Thyroid gland (tissue), 4 donors: ENCODE results near the gene SCAP. TPM values are rescaled to one million over a fixed set of nuclear protein-coding genes. Genes with fewer than 3 reads are reported as not detected.

ENCODE experiments used
- DNase-seq, 2 donors: peaks; one replicate each; pipeline ENCODE4 v3.0.0-alpha.2; 2019
- H3K27ac ChIP-seq, 3 donors: fragments of 200-600 bp; sonication (generic); 1 replicate in 2 of 3; 2 replicates in 1 of 3; pipeline ENCODE4 v1.5.1; 2016 to 2019; ENCODE audit warnings: mild to moderate bottlenecking in 1 of 3, moderate library complexity in 1 of 3
- H3K27me3 ChIP-seq: fragments of 200-600 bp; sonication (generic); one replicate; pipeline ENCODE4 v1.5.1; 2019
- H3K36me3 ChIP-seq, 2 donors: fragments of 200-600 bp; sonication (generic); one replicate each; pipeline ENCODE4 v1.5.1; 2016 to 2019
- H3K4me1 ChIP-seq, 2 donors: fragments of 200-600 bp; sonication (generic); one replicate each; pipeline ENCODE4 v1.5.1; 2017 to 2019
- H3K4me3 ChIP-seq, 3 donors: fragments of 200-600 bp; sonication (generic); replicated peaks in 1 of 3; 1 replicate in 2 of 3; 2 replicates in 1 of 3; pipeline ENCODE4 v1.5.1; 2016; ENCODE audit warnings: mild to moderate bottlenecking in 1 of 3
- H3K9me3 ChIP-seq: fragments of 200-600 bp; sonication (generic); one replicate; pipeline ENCODE4 v1.5.1; 2017
- POLR2A ChIP-seq, 2 donors: fragments of 450-650 bp; IDR thresholded peaks; one replicate each; pipeline ENCODE4 v1.6.1; 2017; ENCODE audit warnings: antibody characterized with exemption in 2 of 2, mild to moderate bottlenecking in 2 of 2, moderate library complexity in 1 of 2
- WGBS, 2 donors: methylation state at CpG; one replicate each; pipeline ENCODE4 v1.1.5; 2017; 5-methylcytosine and 5-hydroxymethylcytosine counted together
- intact Hi-C: fragments of 100-400 bp; cut with DNase I; formaldehyde crosslinking; loops from one replicate; pipeline ENCODE4 v1.15.1; 2023
- total RNA-seq, 4 donors: library from RNA; depleted of rRNA; stranded (reverse); fragments of >200 nt; gene quantifications; one replicate each; pipeline ENCODE4 v1.2.3, GENCODE V29; 2016
- TF ChIP-seq, protein P1 (sequence below), 6 experiments: fragments of 200-600 bp in 3 of 6; fragments of 450-650 bp in 3 of 6; sonication (generic) in 3 of 6; IDR thresholded peaks; one replicate each; pipeline ENCODE4 v1.5.1; 2016 to 2019; ENCODE audit warnings: antibody characterized with exemption in 6 of 6, mild to moderate bottlenecking in 2 of 6, inconsistent platforms in 1 of 6, moderate library complexity in 1 of 6

The SCAP gene
- total RNA-seq, 4 donors from 2014 or later, result 56.8 to 102 (median 88.8) TPM

DNA sequence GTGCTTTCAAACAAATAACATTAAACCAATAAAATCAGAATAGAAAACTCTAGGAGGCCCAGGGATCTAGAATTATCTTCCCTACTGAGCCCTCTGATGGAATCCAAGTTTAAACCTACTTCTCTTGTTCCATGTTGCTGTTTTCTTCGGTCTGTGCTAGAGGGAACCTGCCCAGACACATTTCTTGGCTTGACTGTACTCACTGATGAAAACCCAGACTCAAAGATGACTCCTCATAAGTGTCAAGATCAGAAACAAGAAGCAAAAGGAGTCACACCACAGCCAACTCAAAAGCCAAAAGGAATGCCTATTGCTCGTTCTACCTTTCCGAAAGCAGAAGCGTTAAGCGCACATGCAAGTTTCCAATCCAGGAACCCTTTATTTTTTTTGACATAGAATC is 31.6 kb downstream of the SCAP start:
- Histone ChIP-seq H3K4me1 (peaks cover 10 to 16% of the 10 kb centered on the region in 2 donors), H3K36me3 (peaks cover 4 to 12% of the 10 kb centered on the region in 2 donors), H3K27me3 (no peaks in the 10 kb centered on the region), H3K9me3 (no peaks in the 10 kb centered on the region), H3K4me3 (no peak overlapping the region), H3K27ac (peak overlapping the region in 1 of 3 donors; percentile 78)
- 88 to 91% methylated on average over 5 of the region's 5 CpGs for WGBS, 2 donors
- intact Hi-C loops, result no loop called here
- TF ChIP-seq, protein P1, sequence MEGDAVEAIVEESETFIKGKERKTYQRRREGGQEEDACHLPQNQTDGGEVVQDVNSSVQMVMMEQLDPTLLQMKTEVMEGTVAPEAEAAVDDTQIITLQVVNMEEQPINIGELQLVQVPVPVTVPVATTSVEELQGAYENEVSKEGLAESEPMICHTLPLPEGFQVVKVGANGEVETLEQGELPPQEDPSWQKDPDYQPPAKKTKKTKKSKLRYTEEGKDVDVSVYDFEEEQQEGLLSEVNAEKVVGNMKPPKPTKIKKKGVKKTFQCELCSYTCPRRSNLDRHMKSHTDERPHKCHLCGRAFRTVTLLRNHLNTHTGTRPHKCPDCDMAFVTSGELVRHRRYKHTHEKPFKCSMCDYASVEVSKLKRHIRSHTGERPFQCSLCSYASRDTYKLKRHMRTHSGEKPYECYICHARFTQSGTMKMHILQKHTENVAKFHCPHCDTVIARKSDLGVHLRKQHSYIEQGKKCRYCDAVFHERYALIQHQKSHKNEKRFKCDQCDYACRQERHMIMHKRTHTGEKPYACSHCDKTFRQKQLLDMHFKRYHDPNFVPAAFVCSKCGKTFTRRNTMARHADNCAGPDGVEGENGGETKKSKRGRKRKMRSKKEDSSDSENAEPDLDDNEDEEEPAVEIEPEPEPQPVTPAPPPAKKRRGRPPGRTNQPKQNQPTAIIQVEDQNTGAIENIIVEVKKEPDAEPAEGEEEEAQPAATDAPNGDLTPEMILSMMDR (IDR thresholded peaks at IDR 0.05), result no peak
- no peak for TF ChIP-seq POLR2A (IDR thresholded peaks at IDR 0.05)
- no peak for DNase-seq

DNA sequence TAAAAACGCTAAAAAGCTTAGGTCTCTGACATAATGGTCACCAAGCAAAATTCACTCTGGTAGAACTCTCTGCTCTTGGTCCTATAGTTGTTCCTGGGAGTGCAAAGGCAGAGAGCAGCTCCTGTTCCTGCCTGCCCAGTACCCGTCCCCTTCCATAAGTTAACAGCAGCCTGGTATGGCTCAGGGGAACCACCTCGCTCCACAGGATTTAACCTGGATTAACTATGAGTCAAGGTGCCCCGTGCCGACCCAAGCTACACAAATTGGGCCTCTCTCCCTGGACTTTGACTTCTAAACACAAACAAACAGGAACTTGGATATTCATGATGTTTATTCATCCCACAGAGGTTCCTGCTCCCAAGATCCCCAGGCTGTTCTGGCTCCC is 32.1 kb downstream of the SCAP start:
- H3K4me3 ChIP-seq, result no peak overlapping the region
- DNase-seq, result no peak
- H3K4me1 ChIP-seq, result peaks cover 10 to 16% of the 10 kb centered on the region in 2 donors
- intact Hi-C loops, result no loop called here
- H3K27ac ChIP-seq, result peak overlapping the region; percentile 62 to 78 (median 64)
- no peaks in the 10 kb centered on the region for H3K9me3 ChIP-seq
- TF ChIP-seq POLR2A (IDR thresholded peaks at IDR 0.05), result no peak
- TF ChIP-seq, protein P1 (IDR thresholded peaks at IDR 0.05), result no peak
- H3K27me3 ChIP-seq, result no peaks in the 10 kb centered on the region
- 68 to 80% methylated on average over 5 of the region's 5 CpGs for WGBS, 2 donors
- H3K36me3 ChIP-seq, result peaks cover 9 to 13% of the 10 kb centered on the region in 2 donors

DNA sequence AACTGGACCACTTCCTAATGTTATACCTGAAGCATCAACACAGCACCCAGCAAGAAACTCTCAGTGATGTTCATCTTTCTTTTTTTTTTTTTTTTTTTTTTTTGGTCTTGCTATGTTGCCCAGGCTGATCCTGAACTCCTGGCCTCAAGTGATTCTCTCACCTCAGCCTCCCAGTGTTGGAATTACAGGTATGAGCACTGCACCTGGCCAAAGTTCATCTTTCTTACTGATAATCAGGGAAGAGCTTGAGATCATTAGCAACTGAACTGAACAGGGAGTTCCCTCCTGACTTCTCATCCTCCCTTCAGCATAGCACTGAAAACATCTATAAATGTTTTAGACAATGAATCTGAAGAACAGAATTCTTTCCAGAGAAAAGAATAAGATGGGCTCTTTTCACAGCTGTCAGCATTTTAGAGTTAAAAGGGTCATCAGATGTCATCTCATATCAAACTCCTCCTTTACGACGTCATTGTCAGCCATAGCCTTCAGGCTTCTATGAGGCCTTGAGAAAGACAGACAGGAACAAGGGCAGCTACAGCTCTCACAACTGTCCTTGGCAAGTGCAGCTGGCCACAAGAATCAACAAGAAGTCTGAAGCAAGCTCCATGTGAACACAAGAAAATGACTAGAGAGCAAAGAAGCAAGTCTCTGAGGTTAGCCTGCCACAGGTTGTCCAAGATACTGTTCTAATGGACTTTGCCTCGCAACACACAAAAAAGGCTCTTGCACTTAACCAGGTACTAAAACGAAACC is 33.8 kb downstream of the SCAP start:
- TF ChIP-seq, protein P1 (IDR thresholded peaks at IDR 0.05), result no peak
- no peak for TF ChIP-seq POLR2A (IDR thresholded peaks at IDR 0.05)
- no peaks in the 10 kb centered on the region for H3K9me3 ChIP-seq
- 93 to 97% methylated on average over 4 of the region's 4 CpGs for WGBS, 2 donors
- peak overlapping the region in 1 of 3 donors; percentile 55 for H3K27ac ChIP-seq
- peaks cover 11 to 14% of the 10 kb centered on the region in 2 donors for H3K36me3 ChIP-seq
- H3K27me3 ChIP-seq, result no peaks in the 10 kb centered on the region
- H3K4me1 ChIP-seq, result peaks cover 10 to 16% of the 10 kb centered on the region in 2 donors
- no peak overlapping the region for H3K4me3 ChIP-seq
- intact Hi-C loops, result no loop called here
- DNase-seq, result no peak

DNA sequence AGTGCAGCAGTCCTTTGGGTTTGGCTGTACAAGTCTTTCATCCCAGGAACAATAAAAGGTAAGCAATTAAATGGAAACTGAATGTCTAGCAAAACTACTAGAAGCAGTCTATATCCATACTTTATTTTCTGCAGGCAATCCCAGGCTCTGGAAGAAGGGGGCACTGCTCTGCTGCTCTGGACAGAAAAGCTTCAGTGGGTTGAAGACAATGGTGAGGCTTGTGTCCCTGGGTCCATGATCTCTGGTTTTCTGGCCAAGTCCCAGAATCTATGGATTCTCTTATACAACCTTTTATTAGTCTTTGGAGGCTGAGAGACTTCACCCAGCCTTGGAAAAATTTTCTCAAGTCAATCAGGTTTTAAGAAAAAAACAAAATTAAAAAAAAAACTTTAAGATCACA is 35.6 kb downstream of the SCAP start:
- Histone ChIP-seq H3K4me3 (no peak overlapping the region), H3K27me3 (no peaks in the 10 kb centered on the region), H3K4me1 (peaks cover 10 to 16% of the 10 kb centered on the region in 2 donors), H3K27ac (no peak overlapping the region), H3K9me3 (no peaks in the 10 kb centered on the region), H3K36me3 (peaks cover 11 to 14% of the 10 kb centered on the region in 2 donors)
- intact Hi-C loops, result no loop called here
- TF ChIP-seq, protein P1 (IDR thresholded peaks at IDR 0.05), result no peak
- TF ChIP-seq POLR2A (IDR thresholded peaks at IDR 0.05), result no peak
- DNase-seq, result no peak

DNA sequence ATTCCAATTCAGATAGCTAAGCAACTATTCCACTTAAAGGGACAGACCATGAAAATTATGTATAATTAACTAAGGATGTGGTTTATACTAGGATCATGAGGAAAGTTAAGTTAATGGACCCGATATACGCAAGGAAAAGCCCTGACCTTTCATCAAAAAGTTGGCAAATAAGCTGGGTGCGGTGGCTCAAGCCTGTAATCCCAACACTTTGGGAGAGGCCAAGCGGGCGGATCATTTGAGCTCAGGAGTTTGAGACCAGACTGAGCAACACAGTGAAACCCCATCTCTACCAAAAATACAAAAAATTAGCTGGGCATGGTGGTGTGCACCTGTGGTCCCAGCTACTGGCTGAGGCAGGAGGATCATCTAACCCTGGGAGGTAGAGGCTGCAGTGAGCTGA is 39.6 kb downstream of the SCAP start:
- Histone ChIP-seq H3K27ac (no peak overlapping the region), H3K36me3 (peaks cover 34 to 38% of the 10 kb centered on the region in 2 donors), H3K4me3 (no peak overlapping the region), H3K4me1 (no peaks in the 10 kb centered on the region), H3K27me3 (no peaks in the 10 kb centered on the region), H3K9me3 (no peaks in the 10 kb centered on the region)
- no peak for DNase-seq
- intact Hi-C loops, result no loop called here
- TF ChIP-seq POLR2A (IDR thresholded peaks at IDR 0.05), result no peak
- TF ChIP-seq, protein P1 (IDR thresholded peaks at IDR 0.05), result no peak
- WGBS, 2 donors, result 96 to 99% methylated on average over 5 of the region's 5 CpGs
